ENCODE data around the gene NDST1.

DNA sequence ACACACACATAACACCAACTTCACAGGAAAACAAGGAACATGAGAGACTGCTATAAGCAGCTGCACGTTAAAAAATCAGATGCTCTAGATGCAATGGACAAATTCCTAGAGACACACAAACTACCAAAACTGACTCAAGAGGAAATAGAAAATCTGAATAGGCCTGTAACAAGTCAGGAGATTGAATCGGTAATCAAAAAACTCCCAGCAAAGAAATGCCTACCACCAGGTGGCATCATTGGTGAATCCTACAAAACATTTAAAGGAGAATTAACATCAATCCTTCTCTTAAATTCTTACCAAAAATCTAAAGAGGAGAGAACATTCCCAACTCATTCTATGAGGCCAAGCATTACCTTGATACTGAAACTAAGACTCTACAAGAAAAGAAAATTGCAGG, 54.9 kb downstream of the NDST1 start:
- TF ChIP-seq, protein P1, sequence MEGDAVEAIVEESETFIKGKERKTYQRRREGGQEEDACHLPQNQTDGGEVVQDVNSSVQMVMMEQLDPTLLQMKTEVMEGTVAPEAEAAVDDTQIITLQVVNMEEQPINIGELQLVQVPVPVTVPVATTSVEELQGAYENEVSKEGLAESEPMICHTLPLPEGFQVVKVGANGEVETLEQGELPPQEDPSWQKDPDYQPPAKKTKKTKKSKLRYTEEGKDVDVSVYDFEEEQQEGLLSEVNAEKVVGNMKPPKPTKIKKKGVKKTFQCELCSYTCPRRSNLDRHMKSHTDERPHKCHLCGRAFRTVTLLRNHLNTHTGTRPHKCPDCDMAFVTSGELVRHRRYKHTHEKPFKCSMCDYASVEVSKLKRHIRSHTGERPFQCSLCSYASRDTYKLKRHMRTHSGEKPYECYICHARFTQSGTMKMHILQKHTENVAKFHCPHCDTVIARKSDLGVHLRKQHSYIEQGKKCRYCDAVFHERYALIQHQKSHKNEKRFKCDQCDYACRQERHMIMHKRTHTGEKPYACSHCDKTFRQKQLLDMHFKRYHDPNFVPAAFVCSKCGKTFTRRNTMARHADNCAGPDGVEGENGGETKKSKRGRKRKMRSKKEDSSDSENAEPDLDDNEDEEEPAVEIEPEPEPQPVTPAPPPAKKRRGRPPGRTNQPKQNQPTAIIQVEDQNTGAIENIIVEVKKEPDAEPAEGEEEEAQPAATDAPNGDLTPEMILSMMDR (IDR thresholded peaks at IDR 0.05): peak; percentile 59 to 76 (median 70)
- no peak for TF ChIP-seq POLR2A (IDR thresholded peaks at IDR 0.05)
